GM12865 (cell line): ENCODE data around the gene SLC3A2.

Source experiments
- DNase-seq: peaks from one replicate; pipeline ENCODE4 v3.0.0; 2010; ENCODE audit warnings: low read depth
- H3K4me3 ChIP-seq: 2 replicates; pipeline ENCODE4 v1.5.1; 2011; ENCODE audit warnings: mild to moderate bottlenecking, low read depth, low read length, control low read depth
- CTCF ChIP-seq: IDR thresholded peaks from 2 replicates; pipeline ENCODE4 v1.5.1; 2011; ENCODE audit warnings: low read length, control low read depth, low read depth, inconsistent platforms; ENCODE audit not compliant: insufficient read depth; ENCODE audit errors: missing control alignments

The SLC3A2 gene

GRCh38 chr11:62879235-62879978 is 1.3 kb upstream of the SLC3A2 start:
- H3K4me3 ChIP-seq: no peak overlapping the region
- DNase-seq: no peak
- TF ChIP-seq CTCF: no peak

- peak overlapping the region; percentile 58 for H3K4me3 ChIP-seq
- TF ChIP-seq CTCF: no peak
- DNase-seq: peak; percentile 52
These were observed 379 bp upstream of the SLC3A2 start for GRCh38 chr11:62880231-62880802.

GRCh38 chr11:62881579-62882430 is 1.1 kb downstream of the SLC3A2 start:
- peak; percentile 91 for DNase-seq
- H3K4me3 ChIP-seq: peak overlapping the region; percentile 58
- no peak for TF ChIP-seq CTCF

GRCh38 chr11:62882431-62882749 is 1.7 kb downstream of the SLC3A2 start:
- DNase-seq: no peak
- no peak for TF ChIP-seq CTCF
- peak overlapping the region; percentile 58 for H3K4me3 ChIP-seq

GRCh38 chr11:62882788-62883501 is 2.2 kb downstream of the SLC3A2 start:
- DNase-seq: no peak
- peak overlapping the region; percentile 58 for H3K4me3 ChIP-seq
- no peak for TF ChIP-seq CTCF

GRCh38 chr11:62883673-62884072 is 3.0 kb downstream of the SLC3A2 start:
- no peak overlapping the region for H3K4me3 ChIP-seq
- DNase-seq: no peak
- no peak for TF ChIP-seq CTCF
